Activated CD8-positive, alpha-beta memory T cell treated with anti-CD3 and anti-CD28 coated beads, Interleukin-2, amount 50 U/mL, for 48 hours (primary cell): Measurements from ENCODE around the gene ABHD12.

Experiments used
- DNase-seq: peaks from one replicate; pipeline ENCODE4 v3.0.0-alpha.2; 2020

Gene ABHD12

GRCh38 chr20:25274891-25275812 lies 115.5 kb downstream of the ABHD12 start:
- no peak for DNase-seq

GRCh38 chr20:25274481-25274880 lies 116.2 kb downstream of the ABHD12 start:
- no peak for DNase-seq

GRCh38 chr20:25273541-25274358 lies 116.9 kb downstream of the ABHD12 start:
- no peak for DNase-seq

GRCh38 chr20:25273046-25273445 lies 117.6 kb downstream of the ABHD12 start:
- no peak for DNase-seq

GRCh38 chr20:25272223-25273000 lies 118.2 kb downstream of the ABHD12 start:
- DNase-seq, result no peak

- no peak for DNase-seq
Observed at GRCh38 chr20:25271486-25272222, 119.0 kb downstream of the ABHD12 start.

- no peak for DNase-seq
Observed at GRCh38 chr20:25270829-25271251, 119.8 kb downstream of the ABHD12 start.

GRCh38 chr20:25269833-25270170 lies 120.8 kb downstream of the ABHD12 start:
- no peak for DNase-seq

- no peak for DNase-seq
Observed at GRCh38 chr20:25269057-25269832, 121.4 kb downstream of the ABHD12 start.

- peak; percentile 48 for DNase-seq
Observed at GRCh38 chr20:25260770-25261437, 129.7 kb downstream of the ABHD12 start.

GRCh38 chr20:25259788-25260254 lies 130.8 kb downstream of the ABHD12 start:
- DNase-seq, result peak; percentile 45

- DNase-seq, result peak; percentile 48
Observed at GRCh38 chr20:25259358-25259757, 131.3 kb downstream of the ABHD12 start.

GRCh38 chr20:25258828-25259227 lies 131.8 kb downstream of the ABHD12 start:
- DNase-seq, result peak; percentile 33

- peak; percentile 43 for DNase-seq
Observed at GRCh38 chr20:25258476-25258805, 132.2 kb downstream of the ABHD12 start.

GRCh38 chr20:25257756-25258475 lies 132.7 kb downstream of the ABHD12 start:
- peak; percentile 30 for DNase-seq

- peak; percentile 39 for DNase-seq
Observed at GRCh38 chr20:25257130-25257529, 133.5 kb downstream of the ABHD12 start.

- no peak for DNase-seq
Observed at GRCh38 chr20:25256226-25256859, 134.3 kb downstream of the ABHD12 start.

- DNase-seq, result no peak
Observed at GRCh38 chr20:25254986-25255680, 135.5 kb downstream of the ABHD12 start.

GRCh38 chr20:25254571-25254970 lies 136.1 kb downstream of the ABHD12 start:
- DNase-seq, result no peak
